Measurements from ENCODE around the gene SSC5D. TPM values are rescaled to one million over a fixed set of nuclear protein-coding genes. Genes with fewer than 3 reads are reported as not detected.

The SSC5D gene
- total and polyA plus RNA-seq, 8 donors, result 0.60 to 5.3 (median 1.4) TPM

DNA sequence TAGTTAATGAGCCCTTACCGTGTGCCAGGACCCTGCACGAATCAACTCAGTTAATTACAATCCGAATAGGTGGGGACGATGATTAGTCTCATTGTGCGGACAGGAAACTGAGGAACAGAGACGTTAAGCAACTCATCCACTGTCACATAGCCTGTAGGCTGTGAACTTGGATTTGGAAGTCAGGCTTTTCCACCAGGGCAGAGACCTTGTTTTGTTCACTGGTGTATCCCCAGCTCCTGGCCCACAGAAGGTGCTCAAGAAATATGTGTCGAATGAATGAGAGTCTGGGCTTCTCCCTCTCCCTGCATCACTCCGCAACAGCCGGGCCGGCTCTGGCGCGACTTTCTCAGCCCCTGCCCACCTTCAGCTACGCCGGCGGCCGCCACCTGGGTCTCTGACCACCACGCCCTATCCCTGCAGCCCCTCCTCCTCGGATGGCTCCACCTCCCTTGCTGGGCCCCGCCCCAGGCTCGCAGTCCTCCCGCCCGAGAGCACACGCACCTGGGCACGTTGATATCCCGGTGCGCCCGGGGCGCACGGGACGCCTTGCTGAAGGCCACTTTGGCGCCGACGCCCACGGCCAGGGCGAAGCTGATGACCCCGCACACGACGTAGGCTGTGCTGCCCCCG is 46.4 kb upstream of the SSC5D start:
- ATAC-seq, result peak in 1 of 4 donors; percentile 37
- no peak overlapping the region for H3K27ac ChIP-seq
- intact Hi-C loops (cut with DNase I), result no loop called here
- H3K4me1 ChIP-seq, result no peaks in the 10 kb centered on the region
- peak in 1 of 6 donors; percentile 51 for DNase-seq
- H3K27me3 ChIP-seq, result peaks cover 0 to 26% (median 5%) of the 10 kb centered on the region in 4 donors
- H3K9me3 ChIP-seq, result no peaks in the 10 kb centered on the region
- no peak for TF ChIP-seq CTCF (IDR thresholded peaks at IDR 0.05)
- FAIRE-seq, result no peak
- H3K4me3 ChIP-seq, result no peak overlapping the region
- H3K36me3 ChIP-seq, result no peaks in the 10 kb centered on the region
- WGBS, 2 donors, result 1 to 2% methylated on average over 38 to 39 of the region's 39 CpGs

DNA sequence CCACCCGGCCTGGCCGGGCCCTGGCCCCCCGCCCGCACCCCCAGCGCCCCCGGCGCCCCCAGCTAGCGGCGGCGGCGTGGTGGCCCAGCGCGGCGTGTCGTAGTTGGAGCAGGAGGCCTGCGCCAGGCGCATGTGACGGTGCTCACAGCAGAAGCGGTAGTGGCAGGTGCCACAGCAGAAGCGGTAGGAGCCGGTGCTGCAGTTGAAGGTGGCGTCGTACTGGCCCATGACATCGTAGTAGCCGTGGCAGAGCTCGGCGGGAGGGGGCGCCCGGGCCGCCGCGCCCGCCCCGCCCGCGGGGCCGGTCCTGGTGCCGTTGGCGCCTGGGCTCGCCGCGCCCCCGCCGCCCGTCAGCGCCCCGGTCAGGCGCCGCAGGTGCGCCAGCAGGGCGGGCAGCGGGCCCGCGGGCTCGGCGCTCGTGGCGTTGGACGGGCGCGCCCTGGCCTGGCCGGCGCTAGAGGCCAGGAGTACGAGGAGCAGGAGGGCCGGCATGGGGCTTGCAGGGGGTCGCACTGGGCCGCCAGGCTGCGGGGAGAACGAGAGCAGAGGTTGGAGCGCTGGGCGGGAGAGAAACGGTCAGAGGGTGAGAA is 45.8 kb upstream of the SSC5D start:
- Histone ChIP-seq H3K36me3 (no peaks in the 10 kb centered on the region), H3K4me3 (no peak overlapping the region), H3K4me1 (no peaks in the 10 kb centered on the region), H3K27ac (no peak overlapping the region), H3K9me3 (no peaks in the 10 kb centered on the region), H3K27me3 (peaks cover 0 to 26% (median 5%) of the 10 kb centered on the region in 4 donors)
- FAIRE-seq (no peak), ATAC-seq (peak in 1 of 4 donors; percentile 27), DNase-seq (peak in 1 of 6 donors; percentile 59)
- intact Hi-C loops (cut with DNase I), result no loop called here
- WGBS, 2 donors, result 1 to 2% methylated on average over 58 to 72 of the region's 72 CpGs
- no peak for TF ChIP-seq CTCF (IDR thresholded peaks at IDR 0.05)

DNA sequence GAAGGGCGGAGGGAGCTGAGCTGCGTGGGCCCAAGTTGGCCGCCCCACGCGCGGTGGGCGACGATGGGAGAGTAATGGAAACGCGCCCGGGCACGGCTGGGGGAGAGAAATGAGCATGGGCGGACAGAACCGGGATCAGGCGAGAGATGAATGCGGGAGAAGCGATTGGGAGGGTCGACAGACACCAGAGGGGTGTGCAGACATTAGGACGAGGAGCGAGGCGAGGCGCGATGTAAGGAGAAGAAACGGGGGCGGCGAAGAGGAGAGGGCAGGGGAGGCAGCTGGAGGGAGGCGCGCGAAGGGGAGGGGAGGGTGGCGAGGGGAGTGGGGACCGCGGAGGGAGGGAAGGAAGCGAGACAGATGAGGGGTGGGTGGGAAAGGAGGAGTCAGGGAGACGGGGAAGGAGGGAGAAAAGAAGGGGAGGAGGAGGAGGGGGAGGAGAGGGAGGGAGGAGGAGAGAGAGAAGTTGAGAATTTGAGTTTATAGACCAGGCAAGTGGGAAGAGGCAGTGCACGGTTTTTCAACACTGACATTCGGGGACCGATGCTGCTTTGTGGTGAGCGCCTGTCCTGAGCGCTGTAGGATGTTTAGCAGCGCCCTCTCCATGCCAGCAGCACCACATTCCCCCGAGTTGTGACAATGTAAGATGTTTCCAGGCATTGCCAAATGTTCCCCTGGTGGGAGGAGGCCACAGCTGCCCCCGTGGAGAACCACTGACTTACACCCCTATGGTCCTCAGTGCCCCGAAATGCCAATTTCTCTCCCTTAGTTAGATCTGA is 45.0 kb upstream of the SSC5D start, which contains the start of gene SHISA7:
TSS of gene SHISA7 (minus strand) at position 256 of the 779 bp plus-strand sequence. CDS start 437 bp downstream, outside the sequence.
- no peak for TF ChIP-seq CTCF (IDR thresholded peaks at IDR 0.05)
- intact Hi-C loops (cut with DNase I), result no loop called here
- no peak within 1 kb of the TSS for H3K27ac ChIP-seq
- WGBS, 2 donors, result 3 to 5% methylated on average over 43 of the region's 43 CpGs
- H3K9me3 ChIP-seq, result no peaks in the 10 kb centered on the region
- DNase-seq (peak in 1 of 6 donors; percentile 46), FAIRE-seq (no peak), ATAC-seq (no peak)
- H3K36me3 ChIP-seq, result no peaks in the 10 kb centered on the region
- no peak within 1 kb of the TSS for H3K4me3 ChIP-seq
- H3K27me3 ChIP-seq, result peaks cover 0 to 26% (median 5%) of the 10 kb centered on the region in 4 donors
- H3K4me1 ChIP-seq, result no peaks in the 10 kb centered on the region

DNA sequence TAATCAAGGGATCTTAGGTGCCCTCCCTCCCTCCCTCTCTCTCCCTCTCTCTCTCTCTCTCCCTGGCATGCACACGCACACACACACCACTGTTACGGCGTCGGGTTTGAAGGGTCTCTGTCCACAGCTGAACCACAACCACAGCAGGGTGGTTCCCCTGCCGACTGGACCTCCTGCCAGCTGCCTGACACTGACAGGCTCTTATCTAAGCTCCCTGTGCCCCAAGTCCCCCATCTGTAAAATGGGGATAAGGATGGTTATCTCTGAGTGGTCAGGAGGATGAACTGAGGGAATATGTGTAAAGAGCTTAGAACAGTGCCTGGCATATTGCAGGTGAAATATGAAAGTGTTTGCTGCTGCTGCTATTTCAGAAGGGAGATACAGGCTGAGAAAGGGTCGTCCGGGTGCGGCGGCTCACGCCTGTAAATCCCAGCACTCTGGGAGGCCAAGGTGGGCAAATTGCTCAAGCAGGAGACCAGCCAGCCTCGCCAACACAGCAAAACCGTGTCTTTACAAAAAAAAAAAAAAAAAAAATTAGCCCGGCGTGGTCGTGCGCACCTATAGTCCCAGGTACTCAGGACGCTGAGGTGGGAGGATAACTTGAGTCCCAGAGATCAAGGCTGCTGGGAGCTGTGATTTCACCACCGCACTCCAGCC is 44.3 kb upstream of the SSC5D start:
- FAIRE-seq (no peak), DNase-seq (no peak), ATAC-seq (no peak)
- no peaks in the 10 kb centered on the region for H3K36me3 ChIP-seq
- 22 to 23% methylated on average over 17 to 18 of the region's 18 CpGs for WGBS, 2 donors
- intact Hi-C loops (cut with DNase I), result no loop called here
- H3K27ac ChIP-seq, result no peak overlapping the region
- H3K9me3 ChIP-seq, result no peaks in the 10 kb centered on the region
- H3K27me3 ChIP-seq, result peaks cover 0 to 26% (median 5%) of the 10 kb centered on the region in 4 donors
- no peaks in the 10 kb centered on the region for H3K4me1 ChIP-seq
- TF ChIP-seq CTCF (IDR thresholded peaks at IDR 0.05), result no peak
- no peak overlapping the region for H3K4me3 ChIP-seq
